Measurements from ENCODE around the gene CACNA1C. TPM values are rescaled to one million over a fixed set of nuclear protein-coding genes. Genes with fewer than 3 reads are reported as not detected.
A peak's percentile ranks its signal among the peaks of the same experiment; 100 is the strongest.

CACNA1C gene
- total and polyA plus RNA-seq, 8 donors: 0.31 to 55.8 (median 7.2) TPM

GRCh38 chr12:2080604-2081003, 27.8 kb downstream of the CACNA1C start:
- H3K4me3 ChIP-seq: no peak overlapping the region
- TF ChIP-seq EP300 (IDR thresholded peaks at IDR 0.05) (no peak), POLR2A (IDR thresholded peaks at IDR 0.05) (no peak), CTCF (IDR thresholded peaks at IDR 0.05) (no peak), POLR2AphosphoS5 (IDR thresholded peaks at IDR 0.05) (no peak)
- no peaks in the 10 kb centered on the region for H3K36me3 ChIP-seq
- H3K9me3 ChIP-seq: no peaks in the 10 kb centered on the region
- H3K27ac ChIP-seq: no peak overlapping the region
- intact Hi-C loops (cut with DNase I; ENCODE audit: low total_unique reads): no loop called here
- no peak for DNase-seq
- H3K27me3 ChIP-seq: no peaks in the 10 kb centered on the region
- H3K4me1 ChIP-seq: peaks cover 0 to 25% (median 9%) of the 10 kb centered on the region in 4 donors

DNA sequence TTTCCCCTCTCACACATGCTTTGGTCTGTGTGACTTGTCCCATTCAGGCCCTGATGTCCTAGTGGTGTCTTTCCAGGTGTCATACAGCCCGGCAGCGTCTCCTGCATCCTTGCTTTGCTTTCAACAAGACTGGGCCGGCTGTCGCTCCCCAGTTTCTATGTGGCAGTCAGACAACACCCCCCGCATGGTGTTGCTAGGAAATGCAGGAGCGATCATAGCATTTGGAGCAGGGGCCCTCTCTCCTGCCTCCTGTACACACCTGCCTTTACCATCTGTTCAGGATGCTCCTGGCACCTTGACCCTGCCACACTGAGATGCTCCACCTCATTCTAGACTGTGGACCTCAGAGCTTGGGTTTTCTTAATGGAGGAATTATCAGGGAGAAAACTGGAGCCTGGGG, 29.5 kb downstream of the CACNA1C start:
- Histone ChIP-seq H3K4me1 (peaks cover 0 to 22% (median 12%) of the 10 kb centered on the region in 4 donors), H3K4me3 (no peak overlapping the region), H3K9me3 (no peaks in the 10 kb centered on the region), H3K27ac (peak overlapping the region in 1 of 5 donors; percentile 21), H3K36me3 (no peaks in the 10 kb centered on the region), H3K27me3 (no peaks in the 10 kb centered on the region)
- intact Hi-C loops (cut with DNase I; ENCODE audit: low total_unique reads): no loop called here
- TF ChIP-seq CTCF (IDR thresholded peaks at IDR 0.05): no peak
- TF ChIP-seq POLR2AphosphoS5 (IDR thresholded peaks at IDR 0.05): no peak
- TF ChIP-seq EP300 (IDR thresholded peaks at IDR 0.05): no peak
- no peak for TF ChIP-seq POLR2A (IDR thresholded peaks at IDR 0.05)
- peak in 1 of 2 donors; percentile 65 for DNase-seq
- WGBS, 5 donors: 75 to 86% (median 80%) methylated on average over 6 of the region's 6 CpGs

DNA sequence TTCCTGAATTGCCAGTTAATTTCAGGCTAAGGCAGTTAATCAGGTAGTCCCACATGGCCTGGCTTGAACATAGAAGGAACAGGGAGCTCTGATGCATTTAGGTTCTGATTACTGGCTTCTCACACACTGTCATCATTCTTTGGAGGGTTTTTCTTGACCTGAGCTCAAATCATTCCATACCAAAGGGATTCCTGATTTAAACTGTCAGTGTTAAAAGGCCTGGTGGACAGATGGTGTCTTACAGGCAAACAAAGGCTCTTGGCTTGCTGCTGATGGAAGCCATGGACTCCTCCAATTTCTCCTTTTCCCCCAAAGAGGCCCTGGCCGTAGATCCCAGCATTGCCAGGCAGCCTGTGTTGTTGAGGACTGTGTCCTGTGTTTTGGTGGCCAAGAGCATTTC, 30.2 kb downstream of the CACNA1C start:
- intact Hi-C loops (cut with DNase I; ENCODE audit: low total_unique reads): no loop called here
- Histone ChIP-seq H3K9me3 (no peaks in the 10 kb centered on the region), H3K4me3 (no peak overlapping the region), H3K27me3 (no peaks in the 10 kb centered on the region), H3K36me3 (no peaks in the 10 kb centered on the region), H3K27ac (peak overlapping the region in 1 of 5 donors; percentile 47), H3K4me1 (peaks cover 0 to 22% (median 12%) of the 10 kb centered on the region in 4 donors)
- TF ChIP-seq EP300 (IDR thresholded peaks at IDR 0.05): no peak
- no peak for TF ChIP-seq POLR2AphosphoS5 (IDR thresholded peaks at IDR 0.05)
- no peak for TF ChIP-seq POLR2A (IDR thresholded peaks at IDR 0.05)
- TF ChIP-seq CTCF (IDR thresholded peaks at IDR 0.05): no peak
- no peak for DNase-seq
- 33 to 90% (median 67%) methylated on average over 1 of the region's 1 CpG for WGBS, 5 donors

- Histone ChIP-seq H3K4me1 (peaks cover 0 to 22% (median 12%) of the 10 kb centered on the region in 4 donors), H3K36me3 (no peaks in the 10 kb centered on the region), H3K27ac (peak overlapping the region in 1 of 5 donors; percentile 67), H3K4me3 (no peak overlapping the region), H3K9me3 (no peaks in the 10 kb centered on the region), H3K27me3 (no peaks in the 10 kb centered on the region)
- intact Hi-C loops (cut with DNase I; ENCODE audit: low total_unique reads): no loop called here
- TF ChIP-seq EP300 (IDR thresholded peaks at IDR 0.05): no peak
- TF ChIP-seq POLR2A (IDR thresholded peaks at IDR 0.05): no peak
- TF ChIP-seq CTCF (IDR thresholded peaks at IDR 0.05): no peak
- no peak for TF ChIP-seq POLR2AphosphoS5 (IDR thresholded peaks at IDR 0.05)
- no peak for DNase-seq
- 24 to 45% (median 26%) methylated on average over 1 of the region's 1 CpG for WGBS, 5 donors
These were observed 30.8 kb downstream of the CACNA1C start for GRCh38 chr12:2083561-2083960.
